ENCODE results near the gene PHLPP1. TPM values are rescaled to one million over a fixed set of nuclear protein-coding genes. Genes with fewer than 3 reads are reported as not detected.

Gene PHLPP1
- total and polyA plus RNA-seq, 2 of the 13 experiments (the other 11 are each of a cell fraction or from before 2014, with no cell fraction given), result 9.8 to 18.5 TPM

DNA sequence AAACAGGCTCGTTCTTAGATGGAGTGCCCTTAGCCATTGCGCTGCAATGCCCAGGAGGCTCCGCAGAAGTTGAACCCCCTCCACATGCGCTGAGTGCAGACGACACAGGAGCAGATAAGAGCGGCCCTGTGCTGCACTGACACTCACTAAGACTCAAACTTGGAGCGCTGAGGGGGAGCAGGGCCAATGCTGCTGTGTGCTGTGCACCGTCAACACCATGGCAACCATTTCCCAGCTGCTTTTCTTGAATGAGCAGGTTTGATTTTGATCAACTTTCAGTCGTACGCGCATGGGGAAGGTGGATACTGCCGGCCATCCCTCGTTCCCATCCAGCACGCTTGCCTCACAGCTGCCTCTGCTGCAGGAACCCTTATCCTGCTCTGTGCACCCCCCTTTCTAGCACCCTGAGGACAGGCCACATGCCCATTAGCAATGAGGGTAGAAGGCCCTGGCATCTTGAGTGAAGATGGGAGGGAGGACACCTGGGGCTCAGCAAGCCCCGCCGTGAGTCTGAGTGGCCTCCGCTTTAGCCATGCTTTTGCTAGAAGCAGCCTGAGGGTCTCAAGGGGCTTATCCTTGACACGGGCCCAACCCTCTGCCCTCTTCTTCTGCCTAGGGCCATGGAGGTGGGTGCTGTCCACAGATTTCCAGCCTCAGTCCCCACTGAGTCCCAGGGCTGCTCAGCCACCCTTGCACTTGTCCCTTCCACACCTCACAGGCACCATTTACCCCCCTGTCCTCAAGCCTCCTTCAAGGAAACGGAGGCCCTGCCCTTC is 271.9 kb downstream of the PHLPP1 start:
- ChIA-PET POLR2A (no interaction called here), CTCF (ENCODE audit: low intra/inter-chr PET ratio, low total read pairs) (no interaction called here)
- no peak for FAIRE-seq
- Histone ChIP-seq H3K79me2 (ENCODE audit: insufficient read depth, low read length) (no peaks in the 10 kb centered on the region), H3K4me1 (ENCODE audit: insufficient read depth, low read length) (peaks cover 19% of the 10 kb centered on the region), H3K27me3 (ENCODE audit: control insufficient read depth in 1 of 2, insufficient read depth in 2 of 2, low read length in 2 of 2) (peaks cover 0 to 8% of the 10 kb centered on the region in 2 experiments; a peak in 3 of 5 replicates), H3K9me3 (ENCODE audit: low read length) (no peaks in the 10 kb centered on the region), H4K20me1 (ENCODE audit: insufficient read depth, low read length) (no peaks in the 10 kb centered on the region), H3K4me2 (ENCODE audit: low read depth, low read length) (peak overlapping the region; percentile 81), H3K36me3 (replicated peaks in 1 of 2; ENCODE audit: control insufficient read depth in 1 of 2, insufficient read depth in 2 of 2, low read length in 2 of 2) (no peaks in the 10 kb centered on the region), H3K4me3 (replicated peaks in 1 of 3; ENCODE audit: insufficient read depth in 1 of 3, low read depth in 2 of 3, low read length in 3 of 3) (peak overlapping the region in 2 of 3 experiments; percentile 18 to 63; a peak in 2 of 6 replicates), H3K27ac (ENCODE audit: extremely low read length, insufficient read depth, low read length) (no peak overlapping the region), H3K9ac (ENCODE audit: insufficient read depth, low read depth, low read length) (no peak overlapping the region; the same call in 1 of the 2 replicates), H2AFZ (ENCODE audit: low read length) (peak overlapping the region; percentile 19)
- no peak for DNase-seq (ENCODE audit: low spot score)
- in situ Hi-C loops (cut with HindIII; ENCODE audit: extremely low pct_ligation_motif_present, low pct_unique_long_range_greater_than_20kb) (loop anchor here (10.0 to 25.0 kb wide), 2 partner anchors 272 to 375 kb away; partner anchors contain the start of gene PHLPP1), intact Hi-C loops (cut with micrococcal nuclease; ENCODE audit: unreplicated experiment) (no loop called here)
- BruUV-seq (replicated peaks), result no TSS peak
- ATAC-seq, result peak; percentile 37
- 73% methylated on average over 13 of the region's 19 CpGs for WGBS (ENCODE audit: low lambda C conversion rate)
- TF ChIP-seq ZNF484 (CRISPR knock-in tag; IDR thresholded peaks at IDR 0.05; ENCODE audit: borderline replicate concordance, low read depth) (no peak), MTF2 (CRISPR knock-in tag; IDR thresholded peaks at IDR 0.05; ENCODE audit: borderline replicate concordance) (no peak), ZNF30 (CRISPR knock-in tag; IDR thresholded peaks at IDR 0.05) (no peak), ZNF34 (CRISPR knock-in tag; IDR thresholded peaks at IDR 0.05; ENCODE audit: borderline replicate concordance) (no peak), ZNF468 (CRISPR knock-in tag; IDR thresholded peaks at IDR 0.05) (no peak), HDAC1 (CRISPR knock-in tag; IDR thresholded peaks at IDR 0.05) (no peak), RARA (CRISPR knock-in tag; IDR thresholded peaks at IDR 0.05) (no peak), PHF8 (CRISPR knock-in tag; IDR thresholded peaks at IDR 0.05) (no peak), ZNF3 (CRISPR knock-in tag; IDR thresholded peaks at IDR 0.05) (no peak), SOX6 (IDR thresholded peaks at IDR 0.05) (no peak), SOX6 (CRISPR knock-in tag; IDR thresholded peaks at IDR 0.05) (no peak), GLI4 (CRISPR knock-in tag; IDR thresholded peaks at IDR 0.05; ENCODE audit: borderline replicate concordance) (no peak), ZNF75D (CRISPR knock-in tag; IDR thresholded peaks at IDR 0.05; ENCODE audit: borderline replicate concordance) (no peak)
